Fibroblast of mammary gland (primary cell): ENCODE measurements around the gene SKIDA1.

Experiments
- DNase-seq: peaks from one replicate; pipeline ENCODE4 v3.0.0-alpha.2; 2010; ENCODE audit warnings: low read depth
- H3K4me3 ChIP-seq: 2 replicates; pipeline ENCODE4 v1.5.1; 2011; ENCODE audit warnings: low read depth, mild to moderate bottlenecking, low read length, moderate library complexity; ENCODE audit not compliant: control insufficient read depth
- TF ChIP-seq, protein P1 (sequence below): conservative IDR thresholded peaks from 2 replicates; pipeline ENCODE4 v1.5.1; 2011; ENCODE audit warnings: low read depth, low read length, inconsistent platforms; ENCODE audit not compliant: control insufficient read depth, insufficient read depth

SKIDA1 gene

DNA sequence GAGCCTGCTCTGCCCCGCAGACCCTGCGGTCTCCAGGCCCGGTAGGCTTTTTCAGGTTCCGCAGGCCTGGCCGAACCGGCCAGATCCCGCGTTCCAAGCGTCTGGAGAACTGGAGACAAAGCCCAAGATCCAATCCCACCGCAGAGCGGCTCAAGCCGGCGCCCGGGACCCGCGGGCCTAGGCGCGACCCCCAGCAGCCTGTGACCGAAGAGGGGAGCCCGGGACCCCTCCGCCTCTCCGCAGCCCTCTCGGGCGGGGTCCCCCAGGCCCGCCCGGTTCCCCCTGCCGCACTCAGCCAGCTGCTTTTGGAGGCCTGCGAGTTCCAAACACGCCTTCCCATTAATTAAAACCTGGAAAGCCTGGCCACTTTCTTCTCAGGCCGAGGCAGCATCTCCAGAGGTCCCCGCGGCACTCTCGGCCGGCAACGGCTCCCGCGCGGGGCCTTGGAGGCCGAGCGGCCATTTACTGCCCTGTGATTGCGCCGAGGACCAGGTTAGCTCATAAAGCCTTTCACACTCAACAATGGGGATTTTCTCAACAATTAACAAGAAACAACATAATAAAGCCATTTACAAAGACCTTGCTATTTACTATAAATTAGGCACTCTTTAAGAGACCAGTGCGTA is 16.7 kb downstream of the SKIDA1 start:
- H3K4me3 ChIP-seq = no peak overlapping the region
- TF ChIP-seq, protein P1, sequence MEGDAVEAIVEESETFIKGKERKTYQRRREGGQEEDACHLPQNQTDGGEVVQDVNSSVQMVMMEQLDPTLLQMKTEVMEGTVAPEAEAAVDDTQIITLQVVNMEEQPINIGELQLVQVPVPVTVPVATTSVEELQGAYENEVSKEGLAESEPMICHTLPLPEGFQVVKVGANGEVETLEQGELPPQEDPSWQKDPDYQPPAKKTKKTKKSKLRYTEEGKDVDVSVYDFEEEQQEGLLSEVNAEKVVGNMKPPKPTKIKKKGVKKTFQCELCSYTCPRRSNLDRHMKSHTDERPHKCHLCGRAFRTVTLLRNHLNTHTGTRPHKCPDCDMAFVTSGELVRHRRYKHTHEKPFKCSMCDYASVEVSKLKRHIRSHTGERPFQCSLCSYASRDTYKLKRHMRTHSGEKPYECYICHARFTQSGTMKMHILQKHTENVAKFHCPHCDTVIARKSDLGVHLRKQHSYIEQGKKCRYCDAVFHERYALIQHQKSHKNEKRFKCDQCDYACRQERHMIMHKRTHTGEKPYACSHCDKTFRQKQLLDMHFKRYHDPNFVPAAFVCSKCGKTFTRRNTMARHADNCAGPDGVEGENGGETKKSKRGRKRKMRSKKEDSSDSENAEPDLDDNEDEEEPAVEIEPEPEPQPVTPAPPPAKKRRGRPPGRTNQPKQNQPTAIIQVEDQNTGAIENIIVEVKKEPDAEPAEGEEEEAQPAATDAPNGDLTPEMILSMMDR = no peak
- DNase-seq = no peak

DNA sequence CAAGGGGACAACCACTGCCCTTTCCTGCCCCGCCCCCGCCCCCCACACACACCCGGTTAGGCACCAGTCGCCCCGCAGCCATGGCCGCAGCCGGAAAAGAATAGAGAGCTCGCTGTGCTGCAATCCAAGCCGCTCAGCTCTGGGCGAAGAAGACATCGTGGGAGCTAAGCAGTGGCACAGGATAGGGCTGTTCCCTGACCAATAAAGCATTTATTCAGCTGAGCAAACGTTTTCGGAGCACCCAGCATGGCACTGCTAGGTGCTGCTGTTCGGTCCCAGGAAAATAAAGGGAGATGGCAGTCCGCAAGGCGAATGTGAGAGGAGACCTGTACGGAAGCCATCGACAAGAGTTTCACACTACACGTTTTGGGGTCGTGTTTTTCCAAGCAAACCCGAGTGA is 18.3 kb downstream of the SKIDA1 start:
- TF ChIP-seq, protein P1 = no peak
- no peak overlapping the region for H3K4me3 ChIP-seq
- no peak for DNase-seq

DNA sequence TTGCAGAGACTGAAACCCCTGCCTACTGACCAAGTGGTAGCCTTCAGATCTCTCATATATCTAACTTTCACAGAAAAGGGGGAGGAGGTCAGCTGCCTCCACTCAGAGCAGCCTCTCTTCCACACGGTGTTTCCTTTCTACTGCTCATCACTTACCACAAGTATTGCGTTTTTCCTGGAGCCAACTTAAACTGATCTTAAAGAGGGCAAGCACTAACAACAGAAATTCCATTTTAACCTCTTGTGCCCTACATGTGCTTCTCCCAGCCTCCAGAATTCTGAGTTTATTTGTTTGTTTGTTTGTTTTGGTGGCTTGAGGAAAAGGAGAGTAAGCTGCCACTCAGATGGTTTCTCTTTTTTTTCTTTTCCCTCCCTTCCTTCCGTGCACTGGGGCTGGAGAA is 19.1 kb downstream of the SKIDA1 start:
- H3K4me3 ChIP-seq = no peak overlapping the region
- DNase-seq = no peak
- TF ChIP-seq, protein P1 = no peak

DNA sequence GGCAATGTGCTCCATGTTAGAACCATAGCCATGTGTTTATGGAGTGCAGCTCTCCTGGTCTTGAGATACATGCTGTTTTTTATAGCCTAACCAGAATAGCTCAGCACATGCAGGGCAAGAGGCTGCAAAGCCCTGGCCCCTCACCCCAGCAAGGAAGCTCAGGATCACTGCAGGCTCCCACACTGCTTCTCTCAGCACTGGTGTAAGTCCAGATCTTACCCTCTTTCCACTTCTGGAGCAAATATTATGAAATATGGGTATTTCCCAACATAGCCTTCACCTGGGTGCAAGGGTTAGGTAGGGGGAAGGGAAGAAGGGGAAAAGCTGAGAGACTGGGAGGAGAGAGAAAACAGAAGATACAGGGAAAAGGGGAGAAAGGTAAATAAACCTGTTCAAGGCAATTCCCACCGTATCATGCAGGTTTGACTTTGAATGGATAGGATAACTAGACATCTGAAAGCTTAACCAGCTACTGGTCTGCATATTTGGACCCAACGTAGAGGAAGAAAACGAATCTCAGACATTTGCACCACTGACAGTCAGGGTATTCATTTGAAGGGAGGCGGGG is 19.7 kb downstream of the SKIDA1 start:
- no peak overlapping the region for H3K4me3 ChIP-seq
- TF ChIP-seq, protein P1 = no peak
- no peak for DNase-seq

DNA sequence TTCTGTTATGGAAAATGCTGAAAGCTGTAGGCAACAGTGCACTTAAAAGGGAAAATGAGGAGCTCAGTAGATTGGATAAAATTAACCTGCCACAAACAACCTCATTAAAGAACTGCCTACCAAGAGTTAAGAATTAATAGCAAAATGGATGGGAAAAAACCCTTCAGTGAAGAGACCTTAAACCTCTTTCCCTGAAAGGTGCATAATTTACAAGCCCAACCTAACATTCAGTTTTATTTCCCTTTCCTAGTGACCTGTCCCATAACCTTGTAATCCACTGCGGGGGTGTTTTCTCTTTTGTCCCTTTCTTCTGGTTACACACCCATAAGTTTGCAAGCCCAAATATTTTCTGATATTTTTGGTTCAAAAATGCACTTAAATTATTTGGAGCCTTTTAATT is 21.9 kb downstream of the SKIDA1 start:
- DNase-seq = no peak
- H3K4me3 ChIP-seq = no peak overlapping the region
- TF ChIP-seq, protein P1 = no peak

DNA sequence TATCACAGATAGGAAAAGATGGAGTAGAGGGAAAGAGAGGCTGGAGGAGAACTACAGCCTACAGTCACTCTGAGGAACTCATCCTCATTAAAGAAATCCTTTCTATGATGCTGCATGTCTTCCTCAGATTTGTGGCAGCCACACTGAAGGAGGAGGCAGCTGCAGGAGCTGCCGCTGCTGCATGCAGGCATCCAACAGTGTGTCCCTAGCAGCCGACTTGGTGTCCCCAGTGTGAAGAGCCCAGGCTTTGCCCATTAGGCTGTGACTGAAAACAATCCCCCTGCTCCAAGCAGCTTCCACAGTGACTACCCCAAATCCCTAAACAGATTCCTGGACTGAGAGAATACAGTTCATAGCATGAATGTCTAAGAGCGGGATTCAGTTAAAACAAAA is 23.1 kb downstream of the SKIDA1 start:
- TF ChIP-seq, protein P1 = no peak
- no peak for DNase-seq
- no peak overlapping the region for H3K4me3 ChIP-seq
